Dermis blood vessel endothelial cell (primary cell): ENCODE measurements around the gene SYVN1. TPM values are rescaled to one million over a fixed set of nuclear protein-coding genes. Genes with fewer than 3 reads are reported as not detected.
"Not testable (repeated sequence)": the region's sequence is repeated elsewhere in the genome, so short reads cannot be mapped to it uniquely, and the experiment has no call there.

ENCODE experiments used
- DNase-seq: peaks from one replicate; pipeline ENCODE4 v3.0.0; 2010
- total RNA-seq: library from RNA; depleted of rRNA; stranded (reverse); fragments of >200 nt; gene quantifications from 2 replicates; pipeline ENCODE4 v1.2.3, GENCODE V29; 2014

Gene SYVN1
- total RNA-seq, 1 donor from 2014 or later: 19.2 TPM

GRCh38 chr11:65126624-65127274 lies 7.6 kb downstream of the SYVN1 start:
- no peak for DNase-seq

GRCh38 chr11:65125197-65126056 lies 8.9 kb downstream of the SYVN1 start:
- no peak for DNase-seq

DNA sequence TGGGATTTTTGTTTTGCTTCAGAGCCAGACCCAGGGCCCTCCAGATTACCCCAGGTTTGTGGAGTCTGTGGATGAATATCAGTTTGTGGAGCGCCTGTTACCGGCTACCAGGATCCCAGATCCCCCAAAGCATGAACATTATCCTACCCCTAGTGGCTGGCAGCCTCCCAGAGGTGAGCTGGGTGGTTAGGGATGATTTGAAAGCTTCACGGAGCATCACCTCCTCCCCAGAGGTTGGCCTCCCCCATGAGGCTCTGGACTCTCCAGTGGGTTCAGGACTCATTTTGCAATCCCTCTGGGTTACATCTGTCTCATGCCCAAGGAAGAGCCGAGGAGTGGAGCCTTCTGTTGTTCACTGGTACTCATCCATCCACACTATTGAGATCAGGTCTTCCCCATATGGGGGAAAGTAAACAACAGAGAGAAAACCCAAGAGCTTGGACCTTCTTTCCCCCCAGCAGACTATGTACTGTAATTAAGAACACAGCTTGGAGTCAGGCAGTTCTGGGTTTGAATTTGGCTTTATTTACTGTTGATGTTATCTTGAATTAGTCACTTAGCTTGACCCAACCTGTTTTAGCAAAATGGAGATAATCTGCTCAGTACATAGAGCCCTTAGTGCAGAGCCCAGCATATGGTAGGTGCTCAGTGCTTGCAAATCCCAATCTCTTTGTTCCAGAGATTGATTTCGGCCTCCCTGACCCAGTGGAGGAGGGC lies 9.7 kb downstream of the SYVN1 start:
- DNase-seq: no peak

DNA sequence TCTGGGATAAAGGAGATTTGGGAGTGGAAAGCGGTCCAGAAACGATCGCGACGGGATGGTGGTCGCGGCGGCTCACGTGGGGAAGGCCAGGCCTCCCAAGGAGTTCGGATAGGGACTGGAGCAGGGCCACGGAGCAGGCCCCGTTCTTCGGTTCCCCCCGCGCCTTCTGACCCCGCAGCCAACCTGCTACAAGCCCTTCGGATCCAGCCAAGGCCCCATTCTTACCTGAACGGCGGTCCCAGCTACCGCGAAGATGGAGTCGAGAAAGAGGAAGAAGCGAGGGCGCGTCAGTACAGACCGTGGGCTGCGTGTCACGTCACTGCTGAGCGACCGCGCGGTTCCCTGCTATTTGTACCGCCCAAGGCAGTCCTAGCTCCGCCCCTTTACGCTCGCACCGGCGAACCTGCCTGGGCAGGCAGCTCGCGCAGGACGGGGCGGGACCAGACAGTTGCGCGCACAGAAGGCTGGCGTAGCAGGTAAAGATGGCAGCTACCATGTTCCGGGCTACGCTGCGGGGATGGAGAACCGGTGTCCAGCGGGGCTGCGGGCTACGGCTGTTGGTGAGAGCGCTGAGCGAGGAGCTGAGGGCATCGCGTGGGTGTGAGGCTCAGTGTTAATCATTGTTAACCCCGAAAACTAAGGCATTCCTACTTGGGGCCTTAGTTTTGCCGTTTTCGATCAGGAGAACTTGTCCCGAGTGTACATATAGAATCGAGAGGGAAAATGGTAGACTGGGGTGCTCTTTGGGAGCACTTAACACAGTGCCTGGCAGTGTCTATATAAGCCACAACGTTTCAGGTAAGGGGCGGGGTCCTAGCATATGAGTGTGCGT lies 12.2 kb downstream of the SYVN1 start, which contains the start of the genes FAU and MRPL49:
Gene FAU (minus strand): TSS at position 270 of the 832 bp plus-strand sequence. CDS start 321 bp downstream, outside the sequence.
Gene MRPL49 (plus strand): TSS at position 457 of the 832 bp plus-strand sequence. CDS start 26 bp downstream, at position 483.
- DNase-seq: peak; percentile 99

- peak; percentile 37 for DNase-seq
Observed at GRCh38 chr11:65121447-65121864, 12.9 kb downstream of the SYVN1 start.

GRCh38 chr11:65120831-65121230 lies 13.5 kb downstream of the SYVN1 start:
- no peak for DNase-seq

DNA sequence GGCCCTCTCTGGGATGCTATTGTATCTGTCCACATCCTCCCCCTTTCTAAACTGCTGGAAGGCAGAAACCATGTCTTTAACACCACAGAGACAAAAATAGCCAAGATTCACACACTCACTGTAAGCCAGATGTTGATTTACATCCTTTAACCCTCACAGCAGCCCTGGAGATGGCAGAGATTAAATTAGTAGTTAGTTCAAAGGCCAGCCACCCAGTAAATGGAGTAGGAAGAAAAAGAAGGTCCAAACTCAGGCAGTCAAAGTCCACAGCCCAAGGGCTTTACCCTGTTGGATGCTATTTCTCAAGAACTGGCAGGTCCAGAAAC lies 14.7 kb downstream of the SYVN1 start:
- DNase-seq: no peak

- DNase-seq: not testable (repeated sequence)
Observed at GRCh38 chr11:65118891-65119669, 15.2 kb downstream of the SYVN1 start.

GRCh38 chr11:65118097-65118837 lies 16.1 kb downstream of the SYVN1 start:
- no peak for DNase-seq

DNA sequence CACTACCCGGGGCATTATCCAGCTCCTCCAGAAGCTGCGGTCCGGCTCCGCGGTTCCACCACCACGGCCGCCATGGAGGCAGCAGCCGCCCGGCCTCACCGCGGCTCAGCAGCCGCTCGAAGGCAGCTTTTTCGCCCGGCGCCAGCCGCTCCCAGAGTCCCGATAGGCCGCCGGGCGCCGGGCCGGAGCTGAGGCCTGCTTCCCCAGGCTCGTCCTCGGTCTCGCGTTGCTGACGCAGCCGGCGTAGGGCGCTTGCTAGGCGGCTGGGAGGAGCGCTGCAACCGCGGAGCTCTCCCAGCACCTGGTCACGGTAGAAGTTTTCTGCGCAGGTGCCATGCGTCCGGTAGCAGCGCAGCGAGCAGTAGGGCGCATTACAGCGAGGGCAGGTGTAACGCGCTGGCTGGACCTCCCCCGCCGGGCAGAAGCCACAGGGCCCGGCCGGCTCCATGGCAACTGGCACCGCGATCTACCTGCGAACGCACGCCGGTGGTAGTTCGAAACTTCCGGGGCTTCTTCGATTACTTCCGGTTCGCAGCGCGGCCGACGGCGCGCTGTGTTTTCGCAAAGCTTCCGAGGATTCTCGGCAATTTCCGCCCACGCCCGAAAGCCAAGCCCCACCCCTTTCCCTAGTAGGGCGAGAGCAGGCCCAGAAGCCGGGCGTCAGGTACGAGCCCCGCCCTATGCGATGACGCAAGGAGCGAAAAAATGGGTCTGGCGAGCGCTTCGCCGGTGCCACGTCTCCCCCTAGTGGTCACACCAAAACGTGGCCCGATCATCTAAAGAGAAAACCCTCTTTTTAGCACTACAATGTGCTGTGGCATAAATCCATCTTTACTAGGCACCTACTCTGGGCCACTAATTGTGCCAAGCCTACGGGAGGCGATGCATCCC lies 16.9 kb downstream of the SYVN1 start, which contains the start of gene ZNHIT2:
Gene ZNHIT2 (minus strand): TSS at position 496 of the 891 bp plus-strand sequence. CDS start 48 bp downstream, at position 448.
- DNase-seq: peak; percentile 99

GRCh38 chr11:65116370-65117205 lies 17.7 kb downstream of the SYVN1 start:
- DNase-seq: peak; percentile 60

DNA sequence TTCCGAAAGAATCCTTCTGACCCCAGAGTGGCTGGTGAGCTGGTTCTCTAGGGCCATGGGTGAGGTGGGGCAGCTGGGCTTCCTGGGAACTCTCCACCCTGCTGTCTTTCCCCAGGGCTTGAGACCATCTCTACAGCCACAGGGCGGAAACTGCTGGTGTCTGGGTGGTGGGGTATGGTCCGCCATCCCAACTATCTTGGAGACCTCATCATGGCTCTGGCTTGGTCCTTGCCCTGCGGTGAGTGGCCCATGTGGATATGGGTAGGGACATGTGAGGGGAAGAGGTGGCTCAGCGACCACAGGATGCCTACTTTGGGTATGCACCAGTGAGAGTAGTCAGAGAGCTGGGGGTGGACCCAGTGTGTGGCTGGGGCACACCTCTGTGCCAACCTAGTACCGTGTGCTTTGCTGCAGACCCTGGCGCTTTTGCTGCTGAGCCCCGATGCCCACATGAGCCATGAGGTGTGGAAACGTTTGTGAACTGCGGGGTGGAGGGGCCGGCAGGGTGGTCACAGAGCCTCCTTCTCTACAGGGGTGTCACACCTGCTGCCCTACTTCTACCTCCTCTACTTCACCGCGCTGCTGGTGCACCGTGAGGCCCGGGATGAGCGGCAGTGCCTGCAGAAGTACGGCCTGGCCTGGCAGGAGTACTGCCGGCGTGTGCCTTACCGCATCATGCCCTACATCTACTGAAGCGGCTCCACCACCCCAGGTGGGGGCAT lies 18.8 kb downstream of the SYVN1 start:
- no peak for DNase-seq

DNA sequence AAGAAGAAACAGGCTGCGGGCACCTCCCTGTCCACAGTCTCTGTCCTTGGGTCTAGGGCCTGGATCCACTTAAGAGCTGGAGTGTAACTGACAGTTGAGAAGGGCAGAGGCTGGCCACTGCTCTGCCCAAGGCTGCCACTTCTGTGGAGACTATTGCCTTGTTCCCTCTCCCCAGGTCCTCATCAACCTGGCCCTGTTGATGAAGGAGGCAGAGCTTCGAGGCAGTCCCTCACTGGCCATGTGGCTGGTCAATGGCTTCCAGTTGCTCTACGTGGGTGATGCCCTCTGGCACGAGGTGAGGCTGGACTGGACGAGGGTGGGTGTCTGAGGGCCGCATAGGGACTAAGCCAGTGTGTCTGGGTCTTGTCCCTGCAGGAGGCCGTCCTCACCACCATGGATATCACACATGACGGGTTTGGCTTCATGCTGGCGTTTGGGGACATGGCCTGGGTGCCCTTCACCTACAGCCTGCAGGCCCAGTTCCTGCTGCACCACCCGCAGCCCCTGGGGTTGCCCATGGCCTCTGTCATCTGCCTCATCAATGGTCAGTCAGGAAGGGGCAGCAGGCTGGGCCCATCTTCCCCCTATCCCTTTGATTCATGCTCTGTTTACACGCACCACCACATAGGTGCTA lies 19.7 kb downstream of the SYVN1 start:
- DNase-seq: no peak

DNA sequence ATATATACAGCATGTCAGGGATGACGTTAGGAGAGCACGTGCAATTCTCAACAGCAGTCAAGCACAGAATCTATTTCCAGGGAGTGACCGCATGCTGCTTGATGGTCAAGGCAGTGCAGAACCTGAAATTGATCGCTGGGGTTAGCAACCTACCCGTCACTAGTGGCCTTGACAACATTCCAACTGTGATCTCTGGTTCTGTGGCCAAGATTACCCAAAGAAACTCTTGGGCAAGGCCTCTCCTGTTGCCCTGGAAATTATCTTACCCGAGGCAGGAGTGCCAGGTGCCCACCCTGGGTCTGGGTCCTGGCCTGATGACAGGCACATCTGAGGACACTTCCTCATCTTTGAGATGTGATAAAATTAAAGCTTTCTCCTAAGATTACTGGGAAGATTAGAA lies 20.5 kb downstream of the SYVN1 start:
- DNase-seq: no peak

GRCh38 chr11:65113361-65113756 lies 21.0 kb downstream of the SYVN1 start:
- DNase-seq: no peak

- DNase-seq: peak; percentile 71
Observed at GRCh38 chr11:65112546-65113360, 21.6 kb downstream of the SYVN1 start.
